ENCODE measurements around the gene ZFPM1.
A peak's percentile ranks its signal among the peaks of the same experiment; 100 is the strongest.
"Not testable (repeated sequence)": the region's sequence is repeated elsewhere in the genome, so short reads cannot be mapped to it uniquely, and the experiment has no call there.

Gene ZFPM1

GRCh38 chr16:88468275-88469129 lies 15.4 kb downstream of the ZFPM1 start:
- peak; percentile 54 for DNase-seq

- no peak for DNase-seq
Observed at GRCh38 chr16:88469615-88470395, 16.7 kb downstream of the ZFPM1 start.

- DNase-seq = not testable (repeated sequence)
Observed at GRCh38 chr16:88470396-88470680, 17.3 kb downstream of the ZFPM1 start.

GRCh38 chr16:88470696-88471095 lies 17.6 kb downstream of the ZFPM1 start:
- DNase-seq = not testable (repeated sequence)

GRCh38 chr16:88471115-88471514 lies 18.0 kb downstream of the ZFPM1 start:
- no peak for DNase-seq

GRCh38 chr16:88471575-88471974 lies 18.5 kb downstream of the ZFPM1 start:
- no peak for DNase-seq

GRCh38 chr16:88472069-88472468 lies 19.0 kb downstream of the ZFPM1 start:
- DNase-seq = no peak

- DNase-seq = no peak
Observed at GRCh38 chr16:88472637-88473205, 19.6 kb downstream of the ZFPM1 start.

GRCh38 chr16:88473666-88474534 lies 20.8 kb downstream of the ZFPM1 start:
- DNase-seq = no peak

- no peak for DNase-seq
Observed at GRCh38 chr16:88475037-88475436, 22.0 kb downstream of the ZFPM1 start.

GRCh38 chr16:88476203-88476602 lies 23.1 kb downstream of the ZFPM1 start:
- no peak for DNase-seq

GRCh38 chr16:88476817-88477397 lies 23.8 kb downstream of the ZFPM1 start:
- DNase-seq = no peak

GRCh38 chr16:88477631-88478519 lies 24.8 kb downstream of the ZFPM1 start:
- DNase-seq = no peak

GRCh38 chr16:88478889-88479792 lies 26.1 kb downstream of the ZFPM1 start:
- no peak for DNase-seq

GRCh38 chr16:88479793-88480760 lies 27.0 kb downstream of the ZFPM1 start:
- no peak for DNase-seq

GRCh38 chr16:88480829-88481228 lies 27.7 kb downstream of the ZFPM1 start:
- DNase-seq = no peak

- DNase-seq = no peak
Observed at GRCh38 chr16:88481851-88482250, 28.8 kb downstream of the ZFPM1 start.

- no peak for DNase-seq
Observed at GRCh38 chr16:88482630-88483391, 29.7 kb downstream of the ZFPM1 start.

- DNase-seq = no peak
Observed at GRCh38 chr16:88483392-88483641, 30.2 kb downstream of the ZFPM1 start.

All from fibroblast of skin of right biceps (primary cell).